Trophoblast cell (in vitro differentiated cells and primary cell): ENCODE results near the gene MED8.

Experiments
- DNase-seq, 2 donors: peaks; one replicate each; pipeline ENCODE4 v3.0.0-alpha.2; 2016
- H2AFZ ChIP-seq: 2 replicates; pipeline ENCODE4 v1.6.1; 2013; ENCODE audit warnings: low read length, moderate library complexity, mild to moderate bottlenecking; ENCODE audit not compliant: insufficient read depth, poor library complexity
- H2AK5ac ChIP-seq: 2 replicates; pipeline ENCODE4 v1.6.1; 2013; ENCODE audit warnings: mild to moderate bottlenecking, low read length
- H2BK120ac ChIP-seq: 2 replicates; pipeline ENCODE4 v1.6.1; 2013; ENCODE audit warnings: low read length, mild to moderate bottlenecking, moderate library complexity; ENCODE audit not compliant: insufficient read depth, poor library complexity
- H2BK12ac ChIP-seq: 2 replicates; pipeline ENCODE4 v1.6.1; 2013; ENCODE audit warnings: mild to moderate bottlenecking, low read length, moderate library complexity
- H2BK5ac ChIP-seq: 2 replicates; pipeline ENCODE4 v1.6.1; 2013; ENCODE audit warnings: low read length, low read depth, moderate library complexity, mild to moderate bottlenecking; ENCODE audit not compliant: poor library complexity
- H3K14ac ChIP-seq: 2 replicates; pipeline ENCODE4 v1.6.1; 2013; ENCODE audit warnings: mild to moderate bottlenecking, low read length
- H3K18ac ChIP-seq: 2 replicates; pipeline ENCODE4 v1.6.1; 2013; ENCODE audit warnings: mild to moderate bottlenecking, low read length
- H3K23ac ChIP-seq: 2 replicates; pipeline ENCODE4 v1.6.1; 2013; ENCODE audit warnings: low read length
- H3K27ac ChIP-seq: 2 replicates; pipeline ENCODE4 v1.5.1; 2013; ENCODE audit warnings: low read depth, mild to moderate bottlenecking, inconsistent platforms, low read length, moderate library complexity
- H3K27me3 ChIP-seq: 2 replicates; pipeline ENCODE4 v1.6.1; 2013; ENCODE audit warnings: inconsistent platforms, mild to moderate bottlenecking, low read length, moderate library complexity; ENCODE audit not compliant: insufficient read depth
- H3K36me3 ChIP-seq, 2 experiments: 1 replicate in 1 of 2; 2 replicates in 1 of 2; pipeline ENCODE4 v1.6.1; 2013; ENCODE audit warnings: low read length in 2 of 2, mild to moderate bottlenecking in 2 of 2, moderate library complexity in 1 of 2; ENCODE audit not compliant: insufficient read depth in 2 of 2, control insufficient read depth in 1 of 2
- H3K4ac ChIP-seq: 2 replicates; pipeline ENCODE4 v1.6.1; 2013; ENCODE audit warnings: low read depth, mild to moderate bottlenecking, low read length, moderate library complexity
- H3K4me1 ChIP-seq, 2 experiments: 1 replicate in 1 of 2; 2 replicates in 1 of 2; pipeline ENCODE4 v1.6.1; 2013; ENCODE audit warnings: low read length in 2 of 2, mild to moderate bottlenecking in 2 of 2, moderate library complexity in 1 of 2; ENCODE audit not compliant: insufficient read depth in 2 of 2, control insufficient read depth in 1 of 2
- H3K4me2 ChIP-seq: 2 replicates; pipeline ENCODE4 v1.6.1; 2013; ENCODE audit warnings: inconsistent platforms, mild to moderate bottlenecking, low read length, moderate library complexity
- H3K4me3 ChIP-seq: 2 replicates; pipeline ENCODE4 v1.5.1; 2013; ENCODE audit warnings: mild to moderate bottlenecking, low read depth, low read length, inconsistent platforms
- H3K79me1 ChIP-seq: one replicate; pipeline ENCODE4 v1.6.1; 2013; ENCODE audit warnings: low read length
- H3K79me2 ChIP-seq: 2 replicates; pipeline ENCODE4 v1.6.1; 2013; ENCODE audit warnings: low read length, mild to moderate bottlenecking; ENCODE audit not compliant: control insufficient read depth, insufficient read depth, poor library complexity
- H3K9ac ChIP-seq: 2 replicates; pipeline ENCODE4 v1.6.1; 2013; ENCODE audit warnings: mild to moderate bottlenecking, low read length
- H3K9me3 ChIP-seq: 2 replicates; pipeline ENCODE4 v1.6.1; 2013; ENCODE audit warnings: low read depth, mild to moderate bottlenecking, control low read depth, inconsistent platforms, low read length; ENCODE audit not compliant: insufficient read depth
- H4K12ac ChIP-seq: 2 replicates; pipeline ENCODE4 v1.6.1; 2013; ENCODE audit warnings: low read depth, mild to moderate bottlenecking, low read length, moderate library complexity
- H4K8ac ChIP-seq: 2 replicates; pipeline ENCODE4 v1.6.1; 2013; ENCODE audit warnings: low read depth, mild to moderate bottlenecking, low read length, moderate library complexity
- H4K91ac ChIP-seq: one replicate; pipeline ENCODE4 v1.6.1; 2013; ENCODE audit warnings: low read depth, mild to moderate bottlenecking, low read length, moderate library complexity
- WGBS: extraction: QIAGEN DNeasy Blood & Tissue Kit; methylation state at CpG from one replicate; pipeline ENCODE4 v1.1.7; 2013; ENCODE audit warnings: missing lambda C conversion rate; ENCODE audit not compliant: insufficient read length, insufficient coverage; ENCODE audit errors: extremely low coverage; 5-methylcytosine and 5-hydroxymethylcytosine counted together

The MED8 gene

DNA sequence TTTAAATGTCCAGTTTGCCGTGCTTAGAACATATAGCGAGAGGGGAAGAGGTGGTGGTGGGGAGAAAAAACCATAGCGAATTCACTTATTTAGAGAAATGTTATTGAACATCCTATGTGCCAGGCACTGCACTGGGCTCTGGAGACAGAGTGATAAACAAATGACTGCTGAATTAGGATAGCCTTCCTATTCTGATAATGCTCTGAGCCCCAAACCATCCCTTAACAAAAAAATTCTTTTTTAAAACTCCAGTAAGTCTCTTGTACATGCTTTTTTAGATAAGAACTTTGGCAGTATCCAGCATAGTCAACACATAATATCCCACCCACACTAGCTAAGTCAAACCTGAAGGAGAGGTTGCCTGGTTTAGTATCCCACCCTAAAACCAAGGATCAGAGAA lies 8.6 kb upstream of the MED8 start:
- H3K23ac ChIP-seq = no peak overlapping the region
- no peak overlapping the region for H2BK120ac ChIP-seq
- no peak overlapping the region for H2AFZ ChIP-seq
- H3K27me3 ChIP-seq = no peaks in the 10 kb centered on the region
- H3K36me3 ChIP-seq = peaks cover 2 to 4% of the 10 kb centered on the region in 2 experiments
- no peak overlapping the region for H4K8ac ChIP-seq
- no peaks in the 10 kb centered on the region for H3K4me1 ChIP-seq
- no peak overlapping the region for H2BK12ac ChIP-seq
- H3K4me3 ChIP-seq = no peak overlapping the region
- no peak overlapping the region for H3K4ac ChIP-seq
- H2BK5ac ChIP-seq = no peak overlapping the region
- no peak overlapping the region for H4K12ac ChIP-seq
- no peaks in the 10 kb centered on the region for H3K79me2 ChIP-seq
- H3K14ac ChIP-seq = no peak overlapping the region
- H3K27ac ChIP-seq = no peak overlapping the region
- no CpG with 5 or more reads among the region's 3 CpGs for WGBS
- DNase-seq = no peak
- H3K9ac ChIP-seq = no peak overlapping the region
- no peaks in the 10 kb centered on the region for H3K9me3 ChIP-seq
- H2AK5ac ChIP-seq = no peak overlapping the region
- H4K91ac ChIP-seq = no peak overlapping the region
- no peaks in the 10 kb centered on the region for H3K79me1 ChIP-seq
- no peak overlapping the region for H3K18ac ChIP-seq
- H3K4me2 ChIP-seq = no peak overlapping the region

DNA sequence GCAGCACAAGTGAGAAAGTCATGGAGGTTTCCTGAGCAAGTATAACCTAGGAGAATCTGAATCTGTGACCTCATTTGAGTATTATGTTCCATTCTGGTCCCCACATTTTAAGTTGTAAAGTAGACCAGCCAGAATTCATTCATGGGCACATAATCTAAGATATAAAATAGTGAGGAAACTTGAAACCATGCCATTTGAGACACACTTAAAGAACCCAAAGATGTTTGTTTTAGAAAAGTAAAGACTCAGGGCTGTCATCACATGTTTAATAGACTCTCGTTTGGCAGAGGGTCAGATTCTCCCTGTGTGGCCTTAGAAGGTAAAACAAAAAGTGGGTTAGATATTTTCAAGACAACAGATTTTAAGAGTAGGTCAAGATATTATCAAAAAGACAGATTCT lies 6.5 kb upstream of the MED8 start:
- Histone ChIP-seq H3K9me3 (no peaks in the 10 kb centered on the region), H3K18ac (no peak overlapping the region), H3K27ac (no peak overlapping the region), H3K27me3 (no peaks in the 10 kb centered on the region), H3K79me2 (no peaks in the 10 kb centered on the region), H2BK5ac (no peak overlapping the region), H3K36me3 (no peaks in the 10 kb centered on the region), H3K4ac (no peak overlapping the region), H2BK120ac (no peak overlapping the region), H3K23ac (no peak overlapping the region), H2BK12ac (no peak overlapping the region), H3K4me3 (no peak overlapping the region), H2AFZ (no peak overlapping the region), H3K9ac (no peak overlapping the region), H3K4me1 (no peaks in the 10 kb centered on the region), H4K91ac (no peak overlapping the region), H4K8ac (no peak overlapping the region), H3K79me1 (no peaks in the 10 kb centered on the region), H2AK5ac (no peak overlapping the region), H3K4me2 (no peak overlapping the region), H3K14ac (no peak overlapping the region), H4K12ac (no peak overlapping the region)
- WGBS = no CpG with 5 or more reads among the region's 1 CpG
- no peak for DNase-seq

DNA sequence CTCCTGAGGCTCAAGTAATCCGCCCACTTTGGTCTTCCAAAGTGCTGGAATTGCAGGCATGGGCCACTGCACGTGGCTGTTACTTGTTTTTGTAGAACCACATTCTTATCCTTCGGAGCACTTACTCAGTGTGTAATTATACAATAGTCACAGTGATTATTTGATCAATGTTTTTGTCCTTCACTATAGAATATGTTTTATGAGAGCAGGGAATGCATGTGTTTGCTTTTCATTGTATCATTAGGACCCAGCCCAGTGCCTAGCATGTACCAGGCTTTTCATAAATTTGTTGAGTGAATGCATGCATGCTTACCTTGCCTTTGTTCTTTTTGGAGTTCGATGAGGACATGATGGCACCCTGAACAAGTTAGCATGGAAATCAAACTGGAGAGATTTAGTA lies 5.9 kb upstream of the MED8 start:
- WGBS = no CpG with 5 or more reads among the region's 4 CpGs
- Histone ChIP-seq H4K12ac (no peak overlapping the region), H3K23ac (no peak overlapping the region), H3K18ac (no peak overlapping the region), H3K27ac (no peak overlapping the region), H3K36me3 (no peaks in the 10 kb centered on the region), H4K91ac (no peak overlapping the region), H3K4me2 (no peak overlapping the region), H3K9me3 (no peaks in the 10 kb centered on the region), H4K8ac (no peak overlapping the region), H3K79me1 (no peaks in the 10 kb centered on the region), H3K27me3 (no peaks in the 10 kb centered on the region), H3K4me1 (no peaks in the 10 kb centered on the region), H2BK12ac (no peak overlapping the region), H3K14ac (no peak overlapping the region), H2AFZ (no peak overlapping the region), H3K4me3 (no peak overlapping the region), H2BK120ac (no peak overlapping the region), H2AK5ac (no peak overlapping the region), H2BK5ac (no peak overlapping the region), H3K79me2 (no peaks in the 10 kb centered on the region), H3K4ac (no peak overlapping the region), H3K9ac (no peak overlapping the region)
- DNase-seq = peak in 1 of 2 donors; percentile 31

DNA sequence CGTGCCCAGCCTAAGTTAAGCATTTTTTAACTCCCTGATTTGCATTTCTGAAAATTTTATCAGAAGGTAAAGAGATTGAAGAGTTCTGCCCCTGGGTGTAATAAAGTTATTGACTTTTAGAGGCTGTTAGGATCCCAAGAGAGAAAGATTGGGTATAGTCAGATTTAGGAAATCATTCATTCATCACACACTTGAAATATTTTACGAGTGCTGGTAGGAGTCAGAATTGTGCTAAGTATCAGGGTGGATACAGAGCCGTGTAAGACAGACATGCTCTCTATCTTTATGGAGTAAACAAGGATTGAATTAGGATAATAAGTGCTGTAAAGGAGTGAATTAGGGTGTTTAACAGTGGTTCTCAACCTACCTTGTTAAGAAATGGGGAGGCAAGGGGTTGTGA lies 3.1 kb upstream of the MED8 start:
- H3K79me2 ChIP-seq = peaks cover 13% of the 10 kb centered on the region
- H2AFZ ChIP-seq = no peak overlapping the region
- H3K79me1 ChIP-seq = peaks cover 10% of the 10 kb centered on the region
- no peak overlapping the region for H4K12ac ChIP-seq
- DNase-seq = peak in 1 of 2 donors; percentile 57
- no peak overlapping the region for H3K27ac ChIP-seq
- no peak overlapping the region for H2BK5ac ChIP-seq
- no peak overlapping the region for H3K23ac ChIP-seq
- no peaks in the 10 kb centered on the region for H3K9me3 ChIP-seq
- H4K91ac ChIP-seq = no peak overlapping the region
- no peak overlapping the region for H2BK12ac ChIP-seq
- H2AK5ac ChIP-seq = no peak overlapping the region
- no peak overlapping the region for H2BK120ac ChIP-seq
- no peak overlapping the region for H3K4me2 ChIP-seq
- peaks cover 6% of the 10 kb centered on the region in 2 experiments for H3K4me1 ChIP-seq
- H3K14ac ChIP-seq = no peak overlapping the region
- H3K18ac ChIP-seq = no peak overlapping the region
- no peaks in the 10 kb centered on the region for H3K27me3 ChIP-seq
- no peak overlapping the region for H3K4ac ChIP-seq
- H4K8ac ChIP-seq = no peak overlapping the region
- WGBS = no CpG with 5 or more reads among the region's 3 CpGs
- H3K36me3 ChIP-seq = no peaks in the 10 kb centered on the region
- H3K4me3 ChIP-seq = no peak overlapping the region
- no peak overlapping the region for H3K9ac ChIP-seq
